IPS-18a (cell line): Measurements from ENCODE around the gene LIM2.

Source experiments
- H3K27ac ChIP-seq: one replicate; pipeline ENCODE4 v1.5.1; 2013; ENCODE audit warnings: low read length
- H3K27me3 ChIP-seq: one replicate; pipeline ENCODE4 v1.6.1; 2013; ENCODE audit warnings: mild to moderate bottlenecking, low read length; ENCODE audit not compliant: control insufficient read depth, insufficient read depth
- H3K36me3 ChIP-seq: one replicate; pipeline ENCODE4 v1.6.1; 2013; ENCODE audit warnings: low read depth, low read length; ENCODE audit not compliant: control insufficient read depth
- H3K4me1 ChIP-seq: one replicate; pipeline ENCODE4 v1.6.1; 2013; ENCODE audit warnings: low read depth, low read length; ENCODE audit not compliant: control insufficient read depth
- H3K4me3 ChIP-seq: one replicate; pipeline ENCODE4 v1.5.1; 2013; ENCODE audit warnings: low read length
- H3K9ac ChIP-seq: one replicate; pipeline ENCODE4 v1.6.1; 2013; ENCODE audit warnings: mild to moderate bottlenecking, low read length, moderate library complexity
- H3K9me3 ChIP-seq: one replicate; pipeline ENCODE4 v1.6.1; 2013; ENCODE audit warnings: low read depth, low read length; ENCODE audit not compliant: control insufficient read depth

The LIM2 gene

GRCh38 chr19:51364200-51365106, 23.3 kb downstream of the LIM2 start:
- H3K4me3 ChIP-seq = no peak overlapping the region

GRCh38 chr19:51361239-51361638, 26.5 kb downstream of the LIM2 start:
- H3K27me3 ChIP-seq = no peaks in the 10 kb centered on the region
- H3K27ac ChIP-seq = no peak overlapping the region
- H3K9ac ChIP-seq = no peak overlapping the region
- peaks cover 7% of the 10 kb centered on the region for H3K4me1 ChIP-seq
- no peaks in the 10 kb centered on the region for H3K9me3 ChIP-seq
- H3K36me3 ChIP-seq = no peaks in the 10 kb centered on the region
- no peak overlapping the region for H3K4me3 ChIP-seq

More at GRCh38 chr19:51364200-51365106, 23.3 kb downstream of the LIM2 start:
- H3K9me3 ChIP-seq = no peaks in the 10 kb centered on the region
- no peak overlapping the region for H3K9ac ChIP-seq
- no peak overlapping the region for H3K27ac ChIP-seq
- no peaks in the 10 kb centered on the region for H3K36me3 ChIP-seq
- no peaks in the 10 kb centered on the region for H3K27me3 ChIP-seq
- H3K4me1 ChIP-seq = peaks cover 13% of the 10 kb centered on the region

DNA sequence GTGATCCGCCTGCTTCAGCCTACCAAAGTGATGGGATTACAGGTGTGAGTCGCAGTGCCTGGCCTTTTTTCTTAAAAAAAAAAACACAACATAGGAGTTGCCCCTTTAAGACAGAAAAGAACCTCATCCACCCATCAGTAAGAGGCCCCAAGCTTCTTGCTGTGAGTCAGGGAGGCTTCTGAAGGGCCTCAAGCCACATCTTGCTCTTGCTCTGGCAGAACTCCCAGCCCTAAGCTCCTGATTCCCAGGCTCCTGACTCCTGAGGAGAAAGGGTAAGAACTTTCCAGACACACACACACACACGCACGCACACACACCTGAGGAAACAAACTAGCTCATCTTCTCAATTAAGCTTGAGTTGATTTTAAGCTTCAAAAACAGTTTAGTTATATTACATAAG, 28.5 kb downstream of the LIM2 start:
- Histone ChIP-seq H3K27ac (no peak overlapping the region), H3K36me3 (no peaks in the 10 kb centered on the region), H3K9me3 (no peaks in the 10 kb centered on the region), H3K4me1 (peaks cover 7% of the 10 kb centered on the region), H3K27me3 (no peaks in the 10 kb centered on the region), H3K9ac (no peak overlapping the region), H3K4me3 (no peak overlapping the region)

DNA sequence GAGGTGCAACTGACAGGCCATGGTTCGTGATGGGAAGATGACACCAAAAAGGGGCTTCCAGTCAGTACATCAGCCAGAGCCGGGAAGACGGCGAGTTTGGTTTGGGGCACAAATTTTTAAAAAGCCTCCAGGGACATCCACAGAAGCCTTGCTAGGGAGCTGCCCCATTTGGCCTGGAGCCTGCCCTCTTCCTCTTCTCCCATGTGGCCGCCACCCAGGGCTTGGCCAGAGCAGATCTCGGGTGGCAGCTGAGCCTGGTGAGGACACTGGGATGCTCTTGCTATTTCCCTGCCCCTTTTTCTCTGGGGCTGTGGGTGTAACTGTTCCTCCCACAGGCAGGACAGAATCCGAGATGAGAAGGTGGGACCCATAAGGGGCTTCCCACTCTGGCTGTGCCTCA, 29.8 kb downstream of the LIM2 start:
- H3K9ac ChIP-seq = no peak overlapping the region
- no peak overlapping the region for H3K27ac ChIP-seq
- peaks cover 11% of the 10 kb centered on the region for H3K4me1 ChIP-seq
- no peaks in the 10 kb centered on the region for H3K36me3 ChIP-seq
- H3K9me3 ChIP-seq = no peaks in the 10 kb centered on the region
- H3K4me3 ChIP-seq = no peak overlapping the region
- no peaks in the 10 kb centered on the region for H3K27me3 ChIP-seq

- Histone ChIP-seq H3K4me3 (no peak overlapping the region), H3K27ac (no peak overlapping the region), H3K4me1 (peaks cover 11% of the 10 kb centered on the region), H3K9me3 (no peaks in the 10 kb centered on the region), H3K9ac (no peak overlapping the region), H3K27me3 (no peaks in the 10 kb centered on the region), H3K36me3 (no peaks in the 10 kb centered on the region)
These were observed 31.5 kb downstream of the LIM2 start for GRCh38 chr19:51356159-51356801.

DNA sequence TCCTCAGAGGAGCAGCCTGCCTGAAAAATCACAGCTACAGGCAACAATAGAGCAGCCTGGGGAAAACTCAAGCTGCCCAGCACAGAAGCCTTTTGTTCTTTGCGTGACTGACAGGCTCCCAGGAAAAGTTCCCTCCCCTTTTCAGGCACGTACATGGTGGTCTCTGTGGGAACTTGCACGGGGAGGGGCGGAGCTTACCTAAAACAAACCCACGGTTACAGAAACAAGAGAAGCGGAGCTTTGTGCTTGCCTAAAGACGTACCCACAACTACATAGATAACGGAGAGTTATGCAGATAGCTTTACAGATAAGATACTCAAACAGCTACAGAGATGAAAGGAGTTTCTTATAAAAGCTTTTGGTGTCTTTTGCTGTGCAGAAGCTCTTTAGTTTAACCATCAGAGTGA, 33.0 kb downstream of the LIM2 start:
- Histone ChIP-seq H3K9me3 (no peaks in the 10 kb centered on the region), H3K27me3 (no peaks in the 10 kb centered on the region), H3K27ac (no peak overlapping the region), H3K4me3 (peak overlapping the region; percentile 14), H3K4me1 (peaks cover 11% of the 10 kb centered on the region), H3K36me3 (no peaks in the 10 kb centered on the region), H3K9ac (peak overlapping the region; percentile 34)

DNA sequence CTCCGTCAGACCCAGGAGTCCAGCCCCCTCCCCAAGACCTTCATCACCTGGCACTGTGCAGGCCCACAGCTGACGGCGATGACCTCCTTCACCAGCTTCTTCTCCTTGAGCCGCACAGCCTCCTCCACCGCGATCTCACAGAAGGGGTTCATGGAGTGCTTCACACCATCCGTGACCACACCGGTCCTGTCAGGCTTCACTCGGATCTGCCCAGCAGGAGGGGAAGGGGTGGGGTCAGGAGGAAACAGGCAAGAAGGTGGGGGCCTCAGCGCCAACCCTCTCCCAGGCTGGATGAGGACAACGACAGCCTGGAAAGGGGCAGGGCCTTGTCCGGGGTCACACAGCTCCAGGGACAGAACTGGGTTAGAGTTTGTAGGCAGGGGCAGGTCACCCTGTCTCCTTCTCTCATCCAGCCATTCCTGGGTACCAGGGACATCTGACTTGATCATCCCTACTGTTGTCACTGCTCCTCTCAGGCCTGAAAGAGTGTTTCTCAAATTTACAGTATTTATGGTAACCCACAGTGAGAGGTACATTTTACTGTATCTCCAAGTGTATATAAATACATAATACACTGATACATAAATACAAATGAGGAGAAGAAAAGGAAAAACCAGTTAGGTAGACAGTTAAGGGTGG, 33.6 kb downstream of the LIM2 start:
- Histone ChIP-seq H3K27ac (no peak overlapping the region), H3K36me3 (no peaks in the 10 kb centered on the region), H3K9me3 (no peaks in the 10 kb centered on the region), H3K27me3 (no peaks in the 10 kb centered on the region), H3K4me3 (peak overlapping the region; percentile 14), H3K9ac (peak overlapping the region; percentile 34), H3K4me1 (peaks cover 11% of the 10 kb centered on the region)

- Histone ChIP-seq H3K27me3 (no peaks in the 10 kb centered on the region), H3K36me3 (no peaks in the 10 kb centered on the region), H3K9me3 (no peaks in the 10 kb centered on the region), H3K4me1 (peaks cover 11% of the 10 kb centered on the region), H3K4me3 (no peak overlapping the region), H3K27ac (no peak overlapping the region), H3K9ac (no peak overlapping the region)
These were observed 34.9 kb downstream of the LIM2 start for GRCh38 chr19:51352783-51353360.

- no peak overlapping the region for H3K27ac ChIP-seq
- H3K36me3 ChIP-seq = no peaks in the 10 kb centered on the region
- no peaks in the 10 kb centered on the region for H3K27me3 ChIP-seq
- H3K4me1 ChIP-seq = peaks cover 11% of the 10 kb centered on the region
- H3K9ac ChIP-seq = no peak overlapping the region
- H3K4me3 ChIP-seq = no peak overlapping the region
- no peaks in the 10 kb centered on the region for H3K9me3 ChIP-seq
These were observed 36.3 kb downstream of the LIM2 start for GRCh38 chr19:51351266-51351990.

DNA sequence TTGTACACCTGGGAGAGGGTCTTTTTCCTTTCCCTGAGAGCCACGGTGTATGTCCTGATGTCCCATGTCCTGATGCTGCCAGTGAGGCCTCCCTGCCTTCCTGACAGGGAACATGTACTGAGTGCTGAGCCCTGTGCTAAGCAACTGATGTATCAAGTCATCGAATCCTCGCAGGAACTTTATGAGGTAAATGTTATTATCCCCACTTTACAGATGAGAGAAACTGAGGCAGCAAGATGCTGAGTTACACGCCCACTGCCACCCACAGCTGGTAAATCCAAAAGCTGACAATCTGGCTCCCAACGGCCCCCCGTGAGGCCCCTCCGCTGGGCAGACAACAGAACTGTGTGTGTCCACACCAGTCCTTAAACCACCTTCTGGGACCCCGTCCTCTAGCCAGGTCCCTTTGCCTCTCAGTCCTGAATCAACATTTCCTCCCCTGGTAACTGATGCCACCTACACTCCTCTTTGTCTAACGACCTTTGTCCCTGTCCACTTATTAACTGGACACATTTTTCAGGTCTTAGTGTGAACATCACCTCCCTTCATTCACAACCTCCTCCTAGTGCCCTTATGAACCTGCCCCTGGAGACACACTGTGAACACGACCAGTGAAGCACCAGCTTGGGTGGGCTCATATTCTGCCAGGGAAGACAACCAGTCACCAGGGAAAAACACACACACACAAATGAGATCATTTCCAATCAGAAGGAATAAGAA, 40.4 kb downstream of the LIM2 start:
- Histone ChIP-seq H3K27me3 (no peaks in the 10 kb centered on the region), H3K4me1 (peaks cover 3% of the 10 kb centered on the region), H3K36me3 (no peaks in the 10 kb centered on the region), H3K9me3 (no peaks in the 10 kb centered on the region), H3K4me3 (no peak overlapping the region), H3K9ac (no peak overlapping the region), H3K27ac (no peak overlapping the region)
